ENCODE results near the gene CLCN7. TPM values are rescaled to one million over a fixed set of nuclear protein-coding genes. Genes with fewer than 3 reads are reported as not detected.

The CLCN7 gene
- total and polyA plus RNA-seq, 2 of the 8 experiments (the other 6 are each of a cell fraction or from before 2014, with no cell fraction given): 38.6 to 81.5 TPM

DNA sequence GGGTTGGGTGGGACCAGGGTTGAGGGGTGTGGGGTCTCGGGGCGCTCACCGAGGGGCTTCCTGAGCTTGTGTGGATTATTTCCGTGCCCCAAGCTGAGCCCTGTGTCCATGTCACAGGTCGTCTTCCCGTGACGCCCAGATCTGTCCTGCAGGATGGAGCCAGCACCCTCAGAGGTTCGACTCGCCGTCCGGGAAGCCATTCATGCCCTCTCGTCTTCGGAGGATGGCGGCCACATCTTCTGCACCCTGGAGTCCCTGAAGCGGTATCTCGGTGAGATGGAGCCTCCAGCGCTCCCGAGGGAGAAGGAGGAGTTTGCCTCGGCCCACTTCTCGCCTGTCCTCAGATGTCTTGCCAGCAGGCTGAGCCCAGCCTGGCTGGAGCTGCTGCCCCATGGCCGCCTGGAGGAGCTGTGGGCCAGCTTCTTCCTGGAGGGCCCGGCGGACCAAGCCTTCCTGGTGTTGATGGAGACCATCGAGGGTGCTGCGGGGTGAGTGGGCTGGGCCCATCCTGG is 19.4 kb upstream of the CLCN7 start:
- Histone ChIP-seq H4K8ac (ENCODE audit: extremely low read depth, insufficient read depth, low read length) (no peak overlapping the region; the same call in 1 of the 2 replicates), H4K5ac (ENCODE audit: insufficient read length, low read depth, low read length) (no peak overlapping the region), H3K23ac (ENCODE audit: insufficient read length) (no peak overlapping the region), H3K4me2 (ENCODE audit: insufficient read depth in 1 of 2, low read depth in 2 of 2, low read length in 2 of 2) (peak overlapping the region; percentile 88 to 90), H3K4ac (replicated peaks; ENCODE audit: insufficient read length, low read depth, low read length) (no peak overlapping the region), H3K18ac (ENCODE audit: extremely low read depth, low read length) (no peak overlapping the region), H3K79me1 (ENCODE audit: low read depth, low read length) (peaks cover 3% of the 10 kb centered on the region), H2BK120ac (replicated peaks; ENCODE audit: low read depth, low read length) (no peak overlapping the region), H3K27me3 (replicated peaks in 1 of 4; ENCODE audit: control insufficient read depth in 3 of 4, extremely low read depth in 1 of 4, insufficient read depth in 3 of 4, low read length in 3 of 4) (no peaks in the 10 kb centered on the region), H2BK5ac (ENCODE audit: low read depth, low read length) (no peak overlapping the region), H4K91ac (replicated peaks; ENCODE audit: insufficient read length, low read length) (no peak overlapping the region), H2BK12ac (ENCODE audit: low read depth, low read length) (no peak overlapping the region), H3K27ac (ENCODE audit: low read depth, low read length) (no peak overlapping the region), H4K20me1 (replicated peaks in 1 of 2; ENCODE audit: control insufficient read depth in 1 of 2, insufficient read depth in 2 of 2, low read length in 2 of 2) (peaks cover 3% of the 10 kb centered on the region in 2 experiments), H3K56ac (replicated peaks; ENCODE audit: insufficient read length, low read depth, low read length) (no peak overlapping the region), H3K23me2 (ENCODE audit: low read depth, low read length) (peaks cover 9% of the 10 kb centered on the region), H3K4me3 (ENCODE audit: extremely low read depth in 1 of 4, insufficient read depth in 2 of 4, low read depth in 3 of 4, low read length in 4 of 4) (peak overlapping the region; percentile 86 to 93 (median 90)), H2AFZ (ENCODE audit: low read length) (no peak overlapping the region), H3K14ac (ENCODE audit: insufficient read length) (no peak overlapping the region), H2AK5ac (ENCODE audit: low read depth, low read length) (peak overlapping the region; percentile 34; the same call in 1 of the 2 replicates), H3K9ac (replicated peaks in 1 of 4; ENCODE audit: extremely low read depth in 1 of 4, low read depth in 3 of 4, low read length in 3 of 4) (peak overlapping the region; percentile 87 to 94 (median 92); a peak in 5 of 7 replicates), H3K9me3 (ENCODE audit: insufficient read depth in 2 of 2, low read depth in 1 of 2, low read length in 1 of 2) (no peaks in the 10 kb centered on the region), H2BK15ac (ENCODE audit: low read length) (no peak overlapping the region), H3K36me3 (ENCODE audit: control insufficient read depth in 2 of 4, insufficient read depth in 4 of 4, low read length in 3 of 4) (peaks cover 11 to 37% (median 19%) of the 10 kb centered on the region in 4 experiments), H2BK20ac (ENCODE audit: low read length) (no peak overlapping the region), H3K4me1 (replicated peaks in 1 of 4; ENCODE audit: control insufficient read depth in 3 of 4, insufficient read depth in 4 of 4, low read length in 3 of 4) (peaks cover 0 to 8% (median 5%) of the 10 kb centered on the region in 4 experiments; a peak in 4 of 7 replicates), H3K79me2 (ENCODE audit: control insufficient read depth in 1 of 2, insufficient read depth in 2 of 2, low read length in 2 of 2) (peaks cover 0 to 12% of the 10 kb centered on the region in 2 experiments; a peak in 1 of 4 replicates)
- WGBS, 2 experiments (ENCODE audit: extremely low coverage in 1 of 2, insufficient coverage in 1 of 2, insufficient read length in 1 of 2, insufficient replicate concordance in 2 of 2, low coverage in 1 of 2, low lambda C conversion rate in 2 of 2, missing lambda C conversion rate in 1 of 2): 79% methylated on average over 20 of the region's 25 CpGs; no CpG with 5 or more reads in 1 of the 2 experiments
- ChIA-PET POLR2A (ENCODE audit: partially characterized antibody) (interaction anchor here (1.1 to 16.8 kb wide), 10 partner anchors 8 to 116 kb away, joined by 3 to 175 read pairs (median 6); partner anchors contain the start of gene CCDC154), CTCF (ENCODE audit: partially characterized antibody) (interaction anchor here (0.6 to 2.2 kb wide), 8 partner anchors 9 to 64 kb away, joined by 3 to 7 read pairs (median 3); partner anchors contain the start of gene PERCC1)
- DNase-seq (ENCODE audit: low read depth in 1 of 2, low spot score in 2 of 2) (peak in 1 of 2 experiments; percentile 19), FAIRE-seq (no peak)
- peak; percentile 40 to 58 for TF ChIP-seq RAD21 (IDR thresholded peaks at IDR 0.05 in 1 of 2, conservative IDR thresholded peaks at IDR 0.05 in 1 of 2; ENCODE audit: low read depth in 2 of 2, low read length in 2 of 2)
- TF ChIP-seq, protein P1, sequence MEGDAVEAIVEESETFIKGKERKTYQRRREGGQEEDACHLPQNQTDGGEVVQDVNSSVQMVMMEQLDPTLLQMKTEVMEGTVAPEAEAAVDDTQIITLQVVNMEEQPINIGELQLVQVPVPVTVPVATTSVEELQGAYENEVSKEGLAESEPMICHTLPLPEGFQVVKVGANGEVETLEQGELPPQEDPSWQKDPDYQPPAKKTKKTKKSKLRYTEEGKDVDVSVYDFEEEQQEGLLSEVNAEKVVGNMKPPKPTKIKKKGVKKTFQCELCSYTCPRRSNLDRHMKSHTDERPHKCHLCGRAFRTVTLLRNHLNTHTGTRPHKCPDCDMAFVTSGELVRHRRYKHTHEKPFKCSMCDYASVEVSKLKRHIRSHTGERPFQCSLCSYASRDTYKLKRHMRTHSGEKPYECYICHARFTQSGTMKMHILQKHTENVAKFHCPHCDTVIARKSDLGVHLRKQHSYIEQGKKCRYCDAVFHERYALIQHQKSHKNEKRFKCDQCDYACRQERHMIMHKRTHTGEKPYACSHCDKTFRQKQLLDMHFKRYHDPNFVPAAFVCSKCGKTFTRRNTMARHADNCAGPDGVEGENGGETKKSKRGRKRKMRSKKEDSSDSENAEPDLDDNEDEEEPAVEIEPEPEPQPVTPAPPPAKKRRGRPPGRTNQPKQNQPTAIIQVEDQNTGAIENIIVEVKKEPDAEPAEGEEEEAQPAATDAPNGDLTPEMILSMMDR (IDR thresholded peaks at IDR 0.05; ENCODE audit: control extremely low read depth in 1 of 3, insufficient read depth in 1 of 3, low read depth in 1 of 3, low read length in 3 of 3): peak; percentile 48 to 54 (median 53)
- peak; percentile 50; the same call in 1 of the 2 replicates for TF ChIP-seq GABPA (IDR thresholded peaks at IDR 0.05; ENCODE audit: borderline replicate concordance, insufficient read depth, low read length)
- no peak for TF ChIP-seq SIN3A (conservative IDR thresholded peaks at IDR 0.05 in 1 of 2, IDR thresholded peaks at IDR 0.05 in 1 of 2; ENCODE audit: low read depth in 1 of 2, low read length in 2 of 2)
